Measurements from ENCODE around the gene WDR7.

The WDR7 gene

DNA sequence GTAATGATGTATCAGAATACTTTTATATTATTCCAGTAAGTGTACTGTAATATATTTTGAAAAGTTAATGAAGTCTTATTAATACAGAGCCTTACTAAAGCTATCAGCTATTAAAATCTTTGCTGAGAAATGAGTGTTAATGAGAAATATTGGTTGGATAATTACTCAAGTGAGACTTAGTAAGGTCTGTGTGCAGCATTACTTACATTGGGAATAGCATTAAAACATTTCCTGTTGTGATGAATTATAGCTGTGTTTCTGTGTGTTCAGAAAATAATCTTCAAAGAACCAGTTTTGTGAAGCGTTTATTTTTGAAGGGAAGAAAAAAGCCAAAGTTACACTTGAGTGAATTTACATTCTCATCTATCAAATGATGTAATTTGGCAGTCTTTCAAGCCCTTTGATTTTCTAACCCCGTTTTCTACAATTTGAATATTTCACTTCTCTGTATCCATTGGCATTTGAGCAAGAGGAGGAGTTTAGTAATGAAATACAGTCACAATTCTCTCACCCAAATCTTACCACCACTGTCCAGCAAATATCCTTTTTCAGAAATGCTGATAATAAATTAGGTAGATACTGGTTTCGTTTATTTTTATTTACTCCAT lies 372.2 kb downstream of the WDR7 start:
- H3K4me1 ChIP-seq (ENCODE audit: control insufficient read depth in 2 of 2, insufficient read depth in 1 of 2, low read depth in 1 of 2, low read length in 2 of 2), result peaks cover 0 to 1% of the 10 kb centered on the region in 2 donors
- H4K8ac ChIP-seq (ENCODE audit: low read depth, low read length), result no peak overlapping the region
- no peaks in the 10 kb centered on the region for H3K79me1 ChIP-seq (ENCODE audit: low read depth, low read length)
- no peaks in the 10 kb centered on the region for H3K27me3 ChIP-seq (ENCODE audit: control insufficient read depth in 3 of 3, insufficient read depth in 3 of 3, low read depth in 1 of 3, low read length in 3 of 3)
- no peak overlapping the region for H3K23ac ChIP-seq (ENCODE audit: low read depth, low read length, poor library complexity)
- H3K27ac ChIP-seq (replicated peaks; ENCODE audit: low read length), result no peak overlapping the region
- H2AK5ac ChIP-seq (ENCODE audit: low read depth, low read length), result no peak overlapping the region
- no peak overlapping the region for H3K9ac ChIP-seq (ENCODE audit: low read depth, low read length, poor library complexity)
- no peaks in the 10 kb centered on the region for H3K9me3 ChIP-seq (replicated peaks in 1 of 2; ENCODE audit: control insufficient read depth in 2 of 2, insufficient read depth in 1 of 2, low read depth in 1 of 2, low read length in 2 of 2)
- no peak overlapping the region for H3K4ac ChIP-seq (ENCODE audit: low read length)
- H2BK120ac ChIP-seq (ENCODE audit: low read depth, low read length), result no peak overlapping the region
- no peak overlapping the region for H2BK15ac ChIP-seq (ENCODE audit: low read length)
- H2AFZ ChIP-seq (ENCODE audit: low read length), result no peak overlapping the region
- no peak overlapping the region for H4K91ac ChIP-seq (ENCODE audit: low read depth, low read length, poor library complexity)
- H3K36me3 ChIP-seq (replicated peaks in 1 of 2; ENCODE audit: control insufficient read depth in 2 of 2, insufficient read depth in 2 of 2, low read length in 2 of 2), result no peaks in the 10 kb centered on the region
- no peak overlapping the region for H2BK5ac ChIP-seq (ENCODE audit: low read length)
- no peak overlapping the region for H3K4me3 ChIP-seq (ENCODE audit: low read length in 2 of 2)
- no peak overlapping the region for H3K14ac ChIP-seq (ENCODE audit: low read length)
- no peak overlapping the region for H3K4me2 ChIP-seq (ENCODE audit: insufficient read depth, low read length, poor library complexity, severe bottlenecking)
- no peak overlapping the region for H3K18ac ChIP-seq (ENCODE audit: low read length)
- DNase-seq (ENCODE audit: low spot score), result no peak
- no peak overlapping the region for H2BK12ac ChIP-seq (ENCODE audit: low read length)
- WGBS, 2 donors (ENCODE audit: extremely low coverage in 2 of 2, insufficient read length in 2 of 2, insufficient replicate concordance in 1 of 2), result no CpG with 5 or more reads among the region's 3 CpGs

DNA sequence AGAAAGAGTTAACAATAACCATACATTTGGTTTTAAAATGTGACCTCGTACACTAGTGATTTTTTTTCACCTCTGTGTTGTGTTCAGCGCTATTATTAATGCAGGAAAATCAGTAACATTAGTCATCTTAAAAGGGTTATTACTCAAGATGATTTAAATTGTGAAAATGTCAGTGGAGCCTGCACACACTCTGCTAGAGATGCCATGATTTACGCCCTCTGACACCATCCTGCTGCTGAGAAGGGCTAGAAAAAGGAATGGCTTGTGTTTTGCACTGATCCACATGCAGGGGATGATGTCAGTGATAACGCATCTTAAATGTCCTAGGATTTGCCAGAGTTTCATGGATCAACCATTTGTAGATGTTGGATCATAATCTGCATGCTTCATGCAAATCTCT lies 374.4 kb downstream of the WDR7 start:
- Histone ChIP-seq H2AK5ac (ENCODE audit: low read depth, low read length) (no peak overlapping the region), H3K4me3 (ENCODE audit: low read length in 2 of 2) (no peak overlapping the region), H3K9me3 (replicated peaks in 1 of 2; ENCODE audit: control insufficient read depth in 2 of 2, insufficient read depth in 1 of 2, low read depth in 1 of 2, low read length in 2 of 2) (no peaks in the 10 kb centered on the region), H3K18ac (ENCODE audit: low read length) (no peak overlapping the region), H2BK15ac (ENCODE audit: low read length) (no peak overlapping the region), H4K8ac (ENCODE audit: low read depth, low read length) (no peak overlapping the region), H3K23ac (ENCODE audit: low read depth, low read length, poor library complexity) (no peak overlapping the region), H3K79me1 (ENCODE audit: low read depth, low read length) (no peaks in the 10 kb centered on the region), H3K27ac (replicated peaks; ENCODE audit: low read length) (no peak overlapping the region), H3K36me3 (replicated peaks in 1 of 2; ENCODE audit: control insufficient read depth in 2 of 2, insufficient read depth in 2 of 2, low read length in 2 of 2) (no peaks in the 10 kb centered on the region), H3K4ac (ENCODE audit: low read length) (no peak overlapping the region), H4K91ac (ENCODE audit: low read depth, low read length, poor library complexity) (no peak overlapping the region), H3K4me2 (ENCODE audit: insufficient read depth, low read length, poor library complexity, severe bottlenecking) (no peak overlapping the region), H3K9ac (ENCODE audit: low read depth, low read length, poor library complexity) (no peak overlapping the region), H3K4me1 (ENCODE audit: control insufficient read depth in 2 of 2, insufficient read depth in 1 of 2, low read depth in 1 of 2, low read length in 2 of 2) (no peaks in the 10 kb centered on the region), H2AFZ (ENCODE audit: low read length) (no peak overlapping the region), H2BK5ac (ENCODE audit: low read length) (no peak overlapping the region), H2BK12ac (ENCODE audit: low read length) (no peak overlapping the region), H2BK120ac (ENCODE audit: low read depth, low read length) (no peak overlapping the region), H3K27me3 (ENCODE audit: control insufficient read depth in 3 of 3, insufficient read depth in 3 of 3, low read depth in 1 of 3, low read length in 3 of 3) (no peaks in the 10 kb centered on the region), H3K14ac (ENCODE audit: low read length) (no peak overlapping the region)
- whole genome bisulfite sequencing, 2 donors (ENCODE audit: extremely low coverage in 2 of 2, insufficient read length in 2 of 2, insufficient replicate concordance in 1 of 2), result no CpG with 5 or more reads among the region's 4 CpGs
- no peak for DNase-seq (ENCODE audit: low spot score)

DNA sequence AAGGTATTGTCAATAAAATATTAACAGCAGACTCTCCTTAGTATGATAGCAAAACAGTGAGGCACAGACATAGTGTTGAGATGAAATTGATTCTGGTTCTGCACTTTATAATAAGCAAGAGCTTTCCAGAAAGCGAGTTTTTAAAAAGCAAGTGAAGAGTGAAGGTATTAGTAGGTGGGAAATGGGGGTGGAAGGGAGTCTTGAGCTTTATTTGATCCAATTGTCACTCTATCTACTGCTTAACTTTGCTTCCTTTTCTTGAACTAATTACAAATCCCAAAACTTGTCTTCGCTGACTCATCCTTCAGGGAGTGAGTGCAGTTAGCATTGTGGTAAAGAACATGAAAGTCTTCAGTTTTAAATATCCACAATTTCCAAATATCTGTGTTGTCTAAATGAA lies 375.2 kb downstream of the WDR7 start:
- no peak overlapping the region for H3K4ac ChIP-seq (ENCODE audit: low read length)
- no peak overlapping the region for H2BK15ac ChIP-seq (ENCODE audit: low read length)
- no peaks in the 10 kb centered on the region for H3K9me3 ChIP-seq (replicated peaks in 1 of 2; ENCODE audit: control insufficient read depth in 2 of 2, insufficient read depth in 1 of 2, low read depth in 1 of 2, low read length in 2 of 2)
- no peak overlapping the region for H2BK120ac ChIP-seq (ENCODE audit: low read depth, low read length)
- no peaks in the 10 kb centered on the region for H3K36me3 ChIP-seq (replicated peaks in 1 of 2; ENCODE audit: control insufficient read depth in 2 of 2, insufficient read depth in 2 of 2, low read length in 2 of 2)
- no peak overlapping the region for H2BK5ac ChIP-seq (ENCODE audit: low read length)
- H3K4me2 ChIP-seq (ENCODE audit: insufficient read depth, low read length, poor library complexity, severe bottlenecking), result no peak overlapping the region
- H3K27ac ChIP-seq (replicated peaks; ENCODE audit: low read length), result no peak overlapping the region
- no CpG with 5 or more reads among the region's 2 CpGs for whole genome bisulfite sequencing, 2 donors (ENCODE audit: extremely low coverage in 2 of 2, insufficient read length in 2 of 2, insufficient replicate concordance in 1 of 2)
- no peak overlapping the region for H3K23ac ChIP-seq (ENCODE audit: low read depth, low read length, poor library complexity)
- H3K9ac ChIP-seq (ENCODE audit: low read depth, low read length, poor library complexity), result no peak overlapping the region
- no peak overlapping the region for H4K8ac ChIP-seq (ENCODE audit: low read depth, low read length)
- no peak overlapping the region for H3K18ac ChIP-seq (ENCODE audit: low read length)
- no peaks in the 10 kb centered on the region for H3K4me1 ChIP-seq (ENCODE audit: control insufficient read depth in 2 of 2, insufficient read depth in 1 of 2, low read depth in 1 of 2, low read length in 2 of 2)
- no peak overlapping the region for H2AK5ac ChIP-seq (ENCODE audit: low read depth, low read length)
- H3K79me1 ChIP-seq (ENCODE audit: low read depth, low read length), result no peaks in the 10 kb centered on the region
- H3K27me3 ChIP-seq (ENCODE audit: control insufficient read depth in 3 of 3, insufficient read depth in 3 of 3, low read depth in 1 of 3, low read length in 3 of 3), result no peaks in the 10 kb centered on the region
- H3K14ac ChIP-seq (ENCODE audit: low read length), result no peak overlapping the region
- DNase-seq (ENCODE audit: low spot score), result no peak
- no peak overlapping the region for H2AFZ ChIP-seq (ENCODE audit: low read length)
- H2BK12ac ChIP-seq (ENCODE audit: low read length), result no peak overlapping the region
- no peak overlapping the region for H3K4me3 ChIP-seq (ENCODE audit: low read length in 2 of 2)
- H4K91ac ChIP-seq (ENCODE audit: low read depth, low read length, poor library complexity), result no peak overlapping the region

DNA sequence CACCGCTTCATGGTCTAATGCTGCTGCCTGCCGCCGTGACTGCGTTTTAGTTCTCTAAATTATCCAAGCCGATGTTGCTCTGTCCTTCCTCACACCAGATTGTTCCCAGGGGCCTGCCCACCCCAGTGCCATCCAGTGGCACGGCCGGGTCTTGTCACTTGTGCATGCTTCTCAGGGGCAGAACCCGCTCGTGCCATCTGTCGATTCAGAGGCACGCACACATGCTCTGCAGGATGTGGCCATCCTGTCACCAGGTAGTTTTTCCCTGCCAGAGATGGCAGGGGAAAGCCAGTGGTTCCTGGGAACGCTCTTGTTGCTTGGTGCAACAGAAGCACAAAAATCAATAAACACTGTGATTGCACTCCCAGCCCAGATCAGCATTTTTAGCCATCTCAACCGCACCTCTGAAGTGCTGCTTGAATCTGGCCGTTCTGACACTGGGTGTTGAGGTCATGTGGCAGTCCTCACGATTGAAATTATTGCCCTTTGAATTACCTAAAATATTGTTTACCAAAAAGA lies 376.1 kb downstream of the WDR7 start:
- Histone ChIP-seq H2BK120ac (ENCODE audit: low read depth, low read length) (no peak overlapping the region), H2BK5ac (ENCODE audit: low read length) (no peak overlapping the region), H3K23ac (ENCODE audit: low read depth, low read length, poor library complexity) (no peak overlapping the region), H2AK5ac (ENCODE audit: low read depth, low read length) (no peak overlapping the region), H4K91ac (ENCODE audit: low read depth, low read length, poor library complexity) (no peak overlapping the region), H3K4me3 (ENCODE audit: low read length in 2 of 2) (no peak overlapping the region), H3K27me3 (ENCODE audit: control insufficient read depth in 3 of 3, insufficient read depth in 3 of 3, low read depth in 1 of 3, low read length in 3 of 3) (no peaks in the 10 kb centered on the region), H2BK15ac (ENCODE audit: low read length) (no peak overlapping the region), H3K27ac (replicated peaks; ENCODE audit: low read length) (no peak overlapping the region), H4K8ac (ENCODE audit: low read depth, low read length) (no peak overlapping the region), H2AFZ (ENCODE audit: low read length) (no peak overlapping the region), H3K4me1 (ENCODE audit: control insufficient read depth in 2 of 2, insufficient read depth in 1 of 2, low read depth in 1 of 2, low read length in 2 of 2) (no peaks in the 10 kb centered on the region), H2BK12ac (ENCODE audit: low read length) (no peak overlapping the region), H3K4ac (ENCODE audit: low read length) (no peak overlapping the region), H3K14ac (ENCODE audit: low read length) (no peak overlapping the region), H3K36me3 (replicated peaks in 1 of 2; ENCODE audit: control insufficient read depth in 2 of 2, insufficient read depth in 2 of 2, low read length in 2 of 2) (no peaks in the 10 kb centered on the region), H3K79me1 (ENCODE audit: low read depth, low read length) (no peaks in the 10 kb centered on the region), H3K4me2 (ENCODE audit: insufficient read depth, low read length, poor library complexity, severe bottlenecking) (no peak overlapping the region), H3K9me3 (replicated peaks in 1 of 2; ENCODE audit: control insufficient read depth in 2 of 2, insufficient read depth in 1 of 2, low read depth in 1 of 2, low read length in 2 of 2) (no peaks in the 10 kb centered on the region), H3K18ac (ENCODE audit: low read length) (no peak overlapping the region), H3K9ac (ENCODE audit: low read depth, low read length, poor library complexity) (no peak overlapping the region)
- DNase-seq (ENCODE audit: low spot score), result no peak
- WGBS, 2 donors (ENCODE audit: extremely low coverage in 2 of 2, insufficient read length in 2 of 2, insufficient replicate concordance in 1 of 2), result no CpG with 5 or more reads among the region's 15 CpGs

All from neuronal stem cell (in vitro differentiated cells).